CD4-positive, alpha-beta T cell (primary cell): ENCODE data around the gene HIVEP3. TPM values are rescaled to one million over a fixed set of nuclear protein-coding genes. Genes with fewer than 3 reads are reported as not detected.

Experiments used
- ATAC-seq: fragments of 200-7000 bp; cut with Tn5 transposase; one replicate; pipeline ENCODE4 v1.10.0; 2022; ENCODE audit warnings: mild to moderate bottlenecking; ENCODE audit not compliant: poor library complexity
- CTCF ChIA-PET: fragments of 350-600 bp; sonication (Branson Sonifier 250); formaldehyde crosslinking; loops from one replicate; lab custom pipeline; 2021; ENCODE audit warnings: antibody characterized with exemption, inconsistent platforms; lab: Charles Lee
- POLR2A ChIA-PET: fragments of 350-600 bp; sonication (Branson Sonifier 250); formaldehyde crosslinking; loops from one replicate; lab custom pipeline; 2021; ENCODE audit warnings: antibody characterized with exemption, inconsistent platforms; lab: Charles Lee
- DNase-seq, 14 experiments: peaks; one replicate each; pipeline ENCODE4 v3.0.0-alpha.2; 2013 to 2020; ENCODE audit warnings: mixed read lengths in 2 of 14
- H3K27ac ChIP-seq, 2 donors: one replicate each; pipeline versions ENCODE4 v1.5.1 to v1.7.0; 2013; ENCODE audit warnings: low read length in 2 of 2, low read depth in 1 of 2, mild to moderate bottlenecking in 1 of 2
- H3K27me3 ChIP-seq, 2 experiments: 1 replicate in 1 of 2; 2 replicates in 1 of 2; pipeline versions ENCODE4 v1.6.1 to v1.7.0; 2013; ENCODE audit warnings: low read length in 2 of 2, control low read depth in 1 of 2, mild to moderate bottlenecking in 1 of 2, moderate library complexity in 1 of 2; ENCODE audit not compliant: insufficient read depth in 2 of 2, control insufficient read depth in 1 of 2
- H3K36me3 ChIP-seq: one replicate; pipeline ENCODE4 v1.6.1; 2013; ENCODE audit warnings: low read length, control low read depth; ENCODE audit not compliant: insufficient read depth
- H3K4me1 ChIP-seq: one replicate; pipeline ENCODE4 v1.6.1; 2013; ENCODE audit warnings: low read length, control low read depth; ENCODE audit not compliant: insufficient read depth
- H3K4me3 ChIP-seq: one replicate; pipeline ENCODE4 v1.5.1; 2013; ENCODE audit warnings: mild to moderate bottlenecking, low read length, moderate library complexity
- H3K9me3 ChIP-seq, 2 experiments: 1 replicate in 1 of 2; 2 replicates in 1 of 2; pipeline versions ENCODE4 v1.6.1 to v1.7.0; 2013; ENCODE audit warnings: low read length in 2 of 2, mild to moderate bottlenecking in 2 of 2, control low read depth in 1 of 2, moderate library complexity in 1 of 2; ENCODE audit not compliant: control insufficient read depth in 1 of 2, insufficient read depth in 1 of 2
- H3K27ac Mint-ChIP-seq: one replicate; pipeline ENCODE4 v1.8.0; 2020; ENCODE audit warnings: mixed read lengths
- H3K27me3 Mint-ChIP-seq: one replicate; pipeline ENCODE4 v1.8.0; 2021; ENCODE audit warnings: mixed read lengths
- H3K36me3 Mint-ChIP-seq: one replicate; pipeline ENCODE4 v1.8.0; 2021; ENCODE audit warnings: low read depth, mixed read lengths
- H3K4me1 Mint-ChIP-seq: one replicate; pipeline ENCODE4 v1.8.0; 2021; ENCODE audit warnings: low read depth, mixed read lengths
- H3K4me3 Mint-ChIP-seq: one replicate; pipeline ENCODE4 v1.8.0; 2020; ENCODE audit warnings: mild to moderate bottlenecking, mixed read lengths
- H3K9me3 Mint-ChIP-seq: one replicate; pipeline ENCODE4 v1.8.0; 2020; ENCODE audit warnings: mixed read lengths
- CTCF ChIP-seq: fragments of 200-600 bp; IDR thresholded peaks from one replicate; pipeline ENCODE4 v1.8.0; 2022; ENCODE audit warnings: antibody characterized with exemption, mild to moderate bottlenecking
- intact Hi-C, 2 experiments: fragments of 100-400 bp; cut with DNase I in 1 of 2; cut with micrococcal nuclease in 1 of 2; formaldehyde crosslinking; loops; one replicate each; pipeline versions ENCODE4 v1.15.1 to v1.9.0; 2023 to 2025; cut with DNase I, micrococcal nuclease
- total RNA-seq, 174 experiments: library from RNA in 2 of 174; stranded (reverse) in 2 of 174; gene quantifications; one replicate each; pipeline ENCODE4 v1.2.3 and lab custom pipeline; 2021 to 2026

The HIVEP3 gene
- total RNA-seq, 2 experiments from 2014 or later = 5.1 to 5.4 TPM

GRCh38 chr1:41708332-41708731, 210.4 kb downstream of the HIVEP3 start:
- intact Hi-C loops = no loop called here
- ATAC-seq (no peak), DNase-seq (no peak)
- Histone ChIP-seq H3K27ac (no peak overlapping the region), H3K9me3 (no peaks in the 10 kb centered on the region), H3K4me3 (no peak overlapping the region), H3K27me3 (no peaks in the 10 kb centered on the region), H3K36me3 (no peaks in the 10 kb centered on the region), H3K4me1 (peaks cover 3% of the 10 kb centered on the region)
- Mint-ChIP-seq H3K4me3 (no peak overlapping the region), H3K27ac (no peak overlapping the region), H3K4me1 (no peaks in the 10 kb centered on the region), H3K9me3 (no peaks in the 10 kb centered on the region), H3K27me3 (no peaks in the 10 kb centered on the region), H3K36me3 (no peaks in the 10 kb centered on the region)
- POLR2A ChIA-PET = interaction anchor here (1.2 kb wide), 1 partner anchor 35 kb away, joined by 3 read pairs; no protein-coding TSS in a partner anchor
- CTCF ChIA-PET = no interaction called here
- TF ChIP-seq CTCF = no peak

- Histone ChIP-seq H3K27ac (no peak overlapping the region), H3K27me3 (no peaks in the 10 kb centered on the region), H3K9me3 (no peaks in the 10 kb centered on the region), H3K36me3 (no peaks in the 10 kb centered on the region), H3K4me3 (no peak overlapping the region), H3K4me1 (peaks cover 3% of the 10 kb centered on the region)
- POLR2A ChIA-PET = no interaction called here
- intact Hi-C loops = no loop called here
- Mint-ChIP-seq H3K27ac (no peak overlapping the region), H3K36me3 (no peaks in the 10 kb centered on the region), H3K4me1 (no peaks in the 10 kb centered on the region), H3K27me3 (no peaks in the 10 kb centered on the region), H3K9me3 (no peaks in the 10 kb centered on the region), H3K4me3 (no peak overlapping the region)
- ATAC-seq (no peak), DNase-seq (no peak)
- CTCF ChIA-PET = no interaction called here
- TF ChIP-seq CTCF = no peak
Measured at GRCh38 chr1:41707793-41708192, 210.9 kb downstream of the HIVEP3 start.

DNA sequence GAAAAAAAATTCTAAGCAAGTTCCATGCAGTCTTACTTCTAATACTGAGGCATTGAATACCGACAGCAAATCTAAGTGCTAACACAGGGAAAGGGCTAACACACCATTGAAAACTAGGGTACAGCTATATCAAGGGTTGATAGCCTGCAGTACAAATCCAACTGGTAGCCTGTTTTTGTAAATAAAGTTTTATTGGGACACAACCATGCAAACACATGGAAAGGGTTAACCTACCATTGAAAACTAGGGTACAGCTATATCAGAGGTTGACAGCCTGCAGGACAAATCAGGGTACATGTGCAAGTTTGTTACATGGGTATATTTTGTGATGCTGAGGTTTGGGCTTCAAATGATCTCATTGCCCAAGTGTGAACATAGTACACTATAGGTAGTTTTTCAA, 212.9 kb downstream of the HIVEP3 start:
- Mint-ChIP-seq H3K9me3 (no peaks in the 10 kb centered on the region), H3K27me3 (no peaks in the 10 kb centered on the region), H3K27ac (no peak overlapping the region), H3K4me3 (no peak overlapping the region), H3K36me3 (no peaks in the 10 kb centered on the region), H3K4me1 (no peaks in the 10 kb centered on the region)
- no peak for TF ChIP-seq CTCF
- ChIA-PET CTCF (no interaction called here), POLR2A (no interaction called here)
- H3K36me3 ChIP-seq = no peaks in the 10 kb centered on the region
- DNase-seq (no peak), ATAC-seq (no peak)
- no peaks in the 10 kb centered on the region for H3K9me3 ChIP-seq
- peaks cover 3% of the 10 kb centered on the region for H3K4me1 ChIP-seq
- intact Hi-C loops = no loop called here
- H3K4me3 ChIP-seq = no peak overlapping the region
- no peaks in the 10 kb centered on the region for H3K27me3 ChIP-seq
- no peak overlapping the region for H3K27ac ChIP-seq
